Erythroblast (primary cell): ENCODE results near the gene PSME1.

Experiments
- GATA1 ChIP-seq: IDR thresholded peaks from 2 replicates; pipeline ENCODE4 v1.6.1; 2011; ENCODE audit warnings: low read depth, mild to moderate bottlenecking, control low read depth, low read length, moderate library complexity
- POLR2A ChIP-seq: IDR thresholded peaks from 2 replicates; pipeline ENCODE4 v1.6.1; 2011; ENCODE audit warnings: mild to moderate bottlenecking, low read length

DNA sequence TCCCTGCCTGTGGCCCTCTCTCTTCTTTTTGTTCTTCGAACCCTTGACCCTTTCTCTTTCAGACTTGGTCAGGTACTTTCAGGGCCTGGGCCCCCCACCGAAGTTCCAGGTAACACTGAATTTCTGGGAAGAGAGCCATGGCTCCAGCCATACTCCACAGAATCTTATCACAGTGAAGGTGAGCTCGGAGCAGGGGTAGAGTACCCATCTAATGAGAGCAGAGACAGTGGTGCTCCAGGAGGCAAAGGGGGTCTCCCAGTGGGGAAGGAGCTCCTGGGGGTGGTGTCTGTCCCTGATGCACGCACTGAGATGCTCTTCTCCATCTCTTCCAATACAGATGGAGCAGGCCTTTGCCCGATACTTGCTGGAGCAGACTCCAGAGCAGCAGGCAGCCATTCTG is 29.8 kb downstream of the PSME1 start:
- no peak for TF ChIP-seq POLR2A
- no peak for TF ChIP-seq GATA1
